CD4-positive, alpha-beta memory T cell (primary cell): ENCODE data around the gene CCDC127. TPM values are rescaled to one million over a fixed set of nuclear protein-coding genes. Genes with fewer than 3 reads are reported as not detected.
A peak's percentile ranks its signal among the peaks of the same experiment; 100 is the strongest.

Experiments used
- CTCF ChIA-PET: fragments of 350-600 bp; sonication (Branson Sonifier 250); formaldehyde crosslinking; loops from one replicate; lab custom pipeline; 2021; ENCODE audit warnings: inconsistent platforms; ENCODE audit not compliant: partially characterized antibody; lab: Charles Lee
- POLR2A ChIA-PET: fragments of 350-600 bp; sonication (Branson Sonifier 250); formaldehyde crosslinking; loops from one replicate; lab custom pipeline; 2021; ENCODE audit not compliant: partially characterized antibody; lab: Charles Lee
- DNase-seq, 5 donors: peaks; one replicate each; pipeline versions ENCODE4 v3.0.0 to v3.0.0-alpha.2; 2020 to 2022; ENCODE audit warnings: mixed read lengths in 1 of 5
- H3K27ac ChIP-seq: one replicate; pipeline ENCODE4 v1.7.0; 2013; ENCODE audit warnings: low read depth, low read length
- H3K27me3 ChIP-seq: 2 replicates; pipeline ENCODE4 v1.7.0; 2013; ENCODE audit warnings: mild to moderate bottlenecking, low read length, moderate library complexity; ENCODE audit not compliant: insufficient read depth
- H3K36me3 ChIP-seq: 2 replicates; pipeline ENCODE4 v1.7.0; 2013; ENCODE audit warnings: mild to moderate bottlenecking, low read length, moderate library complexity; ENCODE audit not compliant: insufficient read depth
- H3K4me1 ChIP-seq: 2 replicates; pipeline ENCODE4 v1.7.0; 2013; ENCODE audit warnings: mild to moderate bottlenecking, low read length, moderate library complexity; ENCODE audit not compliant: insufficient read depth
- H3K4me3 ChIP-seq, 2 donors: one replicate each; pipeline ENCODE4 v1.7.0; 2013; ENCODE audit warnings: low read length in 2 of 2, mild to moderate bottlenecking in 1 of 2
- H3K9me3 ChIP-seq, 2 donors: one replicate each; pipeline ENCODE4 v1.7.0; 2013; ENCODE audit warnings: low read length in 2 of 2, control low read depth in 1 of 2; ENCODE audit not compliant: control insufficient read depth in 1 of 2
- H3K27ac Mint-ChIP-seq, 7 donors: one replicate each; pipeline ENCODE4 v1.8.0; 2020 to 2021; ENCODE audit warnings: mixed read lengths in 7 of 7, mild to moderate bottlenecking in 6 of 7, inconsistent platforms in 3 of 7, moderate library complexity in 3 of 7
- H3K27me3 Mint-ChIP-seq, 2 donors: one replicate each; pipeline ENCODE4 v1.8.0; 2020 to 2021; ENCODE audit warnings: mixed read lengths in 2 of 2
- H3K36me3 Mint-ChIP-seq, 2 donors: one replicate each; pipeline ENCODE4 v1.8.0; 2020 to 2021; ENCODE audit warnings: mixed read lengths in 2 of 2, inconsistent platforms in 1 of 2, mild to moderate bottlenecking in 1 of 2
- H3K4me1 Mint-ChIP-seq, 4 donors: one replicate each; pipeline ENCODE4 v1.8.0; 2020 to 2021; ENCODE audit warnings: mixed read lengths in 4 of 4, mild to moderate bottlenecking in 1 of 4
- H3K4me3 Mint-ChIP-seq, 8 donors: one replicate each; pipeline ENCODE4 v1.8.0; 2020 to 2021; ENCODE audit warnings: mixed read lengths in 8 of 8, mild to moderate bottlenecking in 7 of 8, moderate library complexity in 6 of 8, inconsistent platforms in 3 of 8
- H3K9me3 Mint-ChIP-seq, 8 donors: one replicate each; pipeline ENCODE4 v1.8.0; 2020 to 2021; ENCODE audit warnings: mixed read lengths in 8 of 8, mild to moderate bottlenecking in 5 of 8, inconsistent platforms in 3 of 8, moderate library complexity in 1 of 8
- intact Hi-C: fragments of 100-400 bp; cut with micrococcal nuclease; formaldehyde crosslinking; loops from one replicate; pipeline ENCODE4 v1.15.1; 2023
- polyA plus RNA-seq, 2 donors: library from polyadenylated mRNA; unstranded; fragments of 300-500 nt; fragmentation: Illumina TruSeq; gene quantifications; one replicate each; pipeline ENCODE4 v1.2.3, GENCODE V29; 2021
- total RNA-seq, 2 experiments: library from RNA; stranded (reverse); gene quantifications; one replicate each; pipeline ENCODE4 v1.2.3, GENCODE V29; 2021

CCDC127 gene
- total and polyA plus RNA-seq, 4 experiments from 2014 or later, result 2.9 to 7.7 (median 5.9) TPM

- Histone ChIP-seq H3K9me3 (no peaks in the 10 kb centered on the region), H3K4me1 (no peaks in the 10 kb centered on the region), H3K27ac (no peak overlapping the region), H3K4me3 (no peak overlapping the region), H3K36me3 (no peaks in the 10 kb centered on the region), H3K27me3 (no peaks in the 10 kb centered on the region)
- no peak for DNase-seq
- Mint-ChIP-seq H3K4me3 (no peak overlapping the region), H3K9me3 (peaks cover 0 to 2% (median 0%) of the 10 kb centered on the region in 8 donors), H3K36me3 (no peaks in the 10 kb centered on the region), H3K27me3 (peaks cover 10 to 15% of the 10 kb centered on the region in 2 donors), H3K4me1 (no peaks in the 10 kb centered on the region), H3K27ac (no peak overlapping the region)
- ChIA-PET POLR2A (no interaction called here), CTCF (no interaction called here)
- intact Hi-C loops, result no loop called here
These were observed 60.7 kb downstream of the CCDC127 start for GRCh38 chr5:157126-157715.

DNA sequence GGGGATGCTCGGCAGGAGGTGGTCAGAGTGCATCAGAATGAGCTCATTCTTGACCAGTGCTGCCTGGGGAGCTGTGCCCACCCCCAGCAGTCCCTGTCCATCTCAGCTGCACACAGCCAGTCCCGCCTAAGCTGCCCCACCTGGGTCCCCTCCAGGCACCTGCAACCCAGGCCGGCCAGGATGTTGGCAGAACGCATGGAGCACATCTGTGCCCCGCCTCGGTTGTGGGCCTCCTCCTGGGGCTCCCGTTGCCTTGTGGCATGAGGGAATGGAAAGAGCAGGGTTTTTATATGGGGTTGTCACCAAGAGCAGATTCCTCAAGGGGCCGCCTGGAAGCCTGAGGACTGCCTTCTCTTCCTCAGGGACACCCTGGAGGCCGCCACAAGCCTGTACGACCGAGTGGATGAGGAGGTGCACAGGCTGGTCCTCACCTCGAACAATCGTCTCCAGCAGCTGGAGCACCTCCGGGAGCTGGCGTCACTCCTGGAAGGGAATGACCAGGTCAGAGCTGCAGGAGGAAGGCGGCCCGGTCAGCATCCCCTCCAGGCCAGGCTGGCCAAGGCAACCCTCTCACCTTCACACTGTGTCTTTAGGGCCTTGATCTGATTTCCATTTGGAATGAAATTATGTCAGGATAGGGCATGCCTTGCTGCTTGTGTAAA lies 61.4 kb downstream of the CCDC127 start:
- Histone ChIP-seq H3K27me3 (no peaks in the 10 kb centered on the region), H3K4me1 (no peaks in the 10 kb centered on the region), H3K4me3 (no peak overlapping the region), H3K36me3 (no peaks in the 10 kb centered on the region), H3K27ac (no peak overlapping the region), H3K9me3 (no peaks in the 10 kb centered on the region)
- intact Hi-C loops, result no loop called here
- Mint-ChIP-seq H3K27me3 (peaks cover 10 to 15% of the 10 kb centered on the region in 2 donors), H3K27ac (no peak overlapping the region), H3K4me3 (no peak overlapping the region), H3K9me3 (peaks cover 0 to 2% (median 0%) of the 10 kb centered on the region in 8 donors), H3K36me3 (no peaks in the 10 kb centered on the region), H3K4me1 (no peaks in the 10 kb centered on the region)
- DNase-seq, result no peak
- ChIA-PET POLR2A (no interaction called here), CTCF (no interaction called here)

DNA sequence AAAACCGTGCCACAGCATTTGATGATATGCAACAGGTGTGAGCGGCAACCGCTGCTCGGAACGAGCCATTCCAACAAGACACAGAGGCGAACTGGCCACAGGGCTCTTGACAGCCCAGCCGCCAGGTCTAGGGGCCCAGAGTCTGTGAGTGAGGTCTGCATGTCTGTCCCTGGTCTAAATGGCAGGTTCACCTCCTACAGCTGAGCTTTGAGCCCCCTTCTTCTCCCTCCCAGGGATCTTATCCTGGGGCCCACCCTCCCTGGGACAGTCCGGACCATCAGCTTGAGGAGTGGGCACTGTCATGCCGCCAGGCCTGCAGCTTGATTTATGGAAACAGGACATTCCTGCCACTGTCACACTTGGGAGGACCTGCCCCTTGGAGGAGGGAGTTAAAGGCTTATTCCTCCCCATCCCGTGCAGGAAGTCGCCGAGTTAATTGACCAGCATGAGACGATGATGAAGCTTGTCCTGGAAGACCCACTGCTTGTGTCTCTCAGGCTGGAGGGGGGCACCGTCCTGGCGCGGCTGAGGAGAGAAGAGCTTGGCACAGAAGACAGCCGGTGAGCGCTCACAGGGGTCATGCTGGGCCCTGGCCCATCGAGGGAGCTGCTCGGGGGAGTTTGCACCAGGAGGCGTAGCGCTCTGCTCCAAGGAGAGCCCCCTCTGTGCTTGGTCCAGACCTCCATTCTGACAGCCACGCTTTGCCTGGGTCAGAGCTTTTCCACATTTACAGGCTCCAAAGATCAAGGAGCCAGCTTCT lies 62.1 kb downstream of the CCDC127 start:
- Histone ChIP-seq H3K9me3 (no peaks in the 10 kb centered on the region), H3K36me3 (no peaks in the 10 kb centered on the region), H3K27ac (no peak overlapping the region), H3K4me1 (no peaks in the 10 kb centered on the region), H3K27me3 (no peaks in the 10 kb centered on the region), H3K4me3 (no peak overlapping the region)
- ChIA-PET POLR2A (no interaction called here), CTCF (no interaction called here)
- Mint-ChIP-seq H3K4me1 (no peaks in the 10 kb centered on the region), H3K4me3 (no peak overlapping the region), H3K27ac (no peak overlapping the region), H3K36me3 (no peaks in the 10 kb centered on the region), H3K9me3 (no peaks in the 10 kb centered on the region), H3K27me3 (peaks cover 10 to 15% of the 10 kb centered on the region in 2 donors)
- intact Hi-C loops, result no loop called here
- no peak for DNase-seq

- H3K27me3 Mint-ChIP-seq, result peaks cover 6% of the 10 kb centered on the region in 2 donors
- H3K27ac Mint-ChIP-seq, result peak overlapping the region in 1 of 7 donors; percentile 1
- H3K27me3 ChIP-seq, result no peaks in the 10 kb centered on the region
- DNase-seq, result no peak
- no peaks in the 10 kb centered on the region for H3K4me1 Mint-ChIP-seq
- no peaks in the 10 kb centered on the region for H3K9me3 ChIP-seq
- POLR2A ChIA-PET, result no interaction called here
- H3K36me3 ChIP-seq, result no peaks in the 10 kb centered on the region
- intact Hi-C loops, result no loop called here
- peaks cover 0 to 3% (median 0%) of the 10 kb centered on the region in 8 donors for H3K9me3 Mint-ChIP-seq
- H3K36me3 Mint-ChIP-seq, result no peaks in the 10 kb centered on the region
- H3K4me3 ChIP-seq, result no peak overlapping the region
- CTCF ChIA-PET, result no interaction called here
- H3K4me3 Mint-ChIP-seq, result no peak overlapping the region
- no peak overlapping the region for H3K27ac ChIP-seq
- no peaks in the 10 kb centered on the region for H3K4me1 ChIP-seq
These were observed 63.1 kb downstream of the CCDC127 start for GRCh38 chr5:154826-155225.

GRCh38 chr5:154236-154635 lies 63.7 kb downstream of the CCDC127 start:
- H3K4me3 ChIP-seq, result no peak overlapping the region
- peaks cover 0 to 6% (median 1%) of the 10 kb centered on the region in 8 donors for H3K9me3 Mint-ChIP-seq
- H3K4me1 ChIP-seq, result no peaks in the 10 kb centered on the region
- DNase-seq, result no peak
- no peaks in the 10 kb centered on the region for H3K36me3 ChIP-seq
- H3K27ac Mint-ChIP-seq, result no peak overlapping the region
- H3K4me3 Mint-ChIP-seq, result no peak overlapping the region
- no peak overlapping the region for H3K27ac ChIP-seq
- ChIA-PET POLR2A (no interaction called here), CTCF (no interaction called here)
- peaks cover 1 to 2% of the 10 kb centered on the region in 2 donors for H3K27me3 Mint-ChIP-seq
- intact Hi-C loops, result no loop called here
- H3K4me1 Mint-ChIP-seq, result no peaks in the 10 kb centered on the region
- H3K36me3 Mint-ChIP-seq, result no peaks in the 10 kb centered on the region
- no peaks in the 10 kb centered on the region for H3K27me3 ChIP-seq
- H3K9me3 ChIP-seq, result no peaks in the 10 kb centered on the region

GRCh38 chr5:153256-153655 lies 64.7 kb downstream of the CCDC127 start:
- ChIA-PET POLR2A (no interaction called here), CTCF (no interaction called here)
- Histone ChIP-seq H3K27ac (no peak overlapping the region), H3K4me1 (no peaks in the 10 kb centered on the region), H3K36me3 (no peaks in the 10 kb centered on the region), H3K4me3 (no peak overlapping the region), H3K27me3 (no peaks in the 10 kb centered on the region), H3K9me3 (no peaks in the 10 kb centered on the region)
- no peak overlapping the region for H3K27ac Mint-ChIP-seq
- no peaks in the 10 kb centered on the region for H3K4me1 Mint-ChIP-seq
- H3K36me3 Mint-ChIP-seq, result peaks cover 0 to 2% of the 10 kb centered on the region in 2 donors
- no peak for DNase-seq
- peaks cover 0 to 2% of the 10 kb centered on the region in 2 donors for H3K27me3 Mint-ChIP-seq
- intact Hi-C loops, result no loop called here
- H3K9me3 Mint-ChIP-seq, result peaks cover 0 to 13% (median 6%) of the 10 kb centered on the region in 8 donors
- H3K4me3 Mint-ChIP-seq, result no peak overlapping the region

DNA sequence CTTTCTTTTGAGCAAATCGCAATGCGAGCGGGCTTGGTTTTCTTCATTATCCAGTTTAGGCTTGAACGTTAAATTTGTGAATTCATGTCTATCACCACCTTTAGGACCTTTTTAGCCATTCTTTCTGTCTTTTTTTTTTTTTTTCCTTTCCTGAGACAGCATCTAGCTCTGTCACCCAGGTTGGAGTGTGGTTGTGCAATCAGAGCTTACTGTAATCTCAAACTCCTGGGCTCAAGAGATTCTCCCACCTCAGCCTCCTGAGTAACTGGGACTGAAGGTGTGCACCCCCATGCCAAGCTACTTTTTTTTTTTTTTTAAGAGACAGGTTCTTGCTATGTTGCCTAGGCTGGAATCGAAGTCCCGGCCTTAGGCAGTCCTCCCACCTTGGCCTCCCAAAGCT lies 65.9 kb downstream of the CCDC127 start:
- Histone ChIP-seq H3K9me3 (peaks cover 6 to 9% of the 10 kb centered on the region in 2 donors), H3K4me3 (no peak overlapping the region), H3K4me1 (no peaks in the 10 kb centered on the region), H3K27ac (no peak overlapping the region), H3K36me3 (no peaks in the 10 kb centered on the region), H3K27me3 (no peaks in the 10 kb centered on the region)
- Mint-ChIP-seq H3K4me3 (no peak overlapping the region), H3K4me1 (no peaks in the 10 kb centered on the region), H3K9me3 (peaks cover 0 to 25% (median 18%) of the 10 kb centered on the region in 8 donors), H3K36me3 (peaks cover 3 to 7% of the 10 kb centered on the region in 2 donors), H3K27ac (no peak overlapping the region), H3K27me3 (peaks cover 0 to 2% of the 10 kb centered on the region in 2 donors)
- intact Hi-C loops, result no loop called here
- ChIA-PET POLR2A (no interaction called here), CTCF (no interaction called here)
- no peak for DNase-seq
